Stomach (tissue), 9 donors: ENCODE results near the gene SGCE. TPM values are rescaled to one million over a fixed set of nuclear protein-coding genes. Genes with fewer than 3 reads are reported as not detected.

Experiments
- DNase-seq, 2 donors: peaks; one replicate each; pipeline versions ENCODE4 v3.0.0 to v3.0.0-alpha.2; 2013 to 2019
- H3K27ac ChIP-seq, 5 donors: fragments of 200-600 bp in 4 of 5; sonication (generic) in 4 of 5; one replicate each; pipeline ENCODE4 v1.5.1; 2013 to 2019; ENCODE audit warnings: mild to moderate bottlenecking in 1 of 5, moderate library complexity in 1 of 5
- H3K27me3 ChIP-seq, 3 donors: fragments of 200-600 bp; sonication (generic); one replicate each; pipeline ENCODE4 v1.5.1; 2017 to 2019; ENCODE audit warnings: mixed run types in 1 of 3
- H3K36me3 ChIP-seq, 4 donors: fragments of 200-600 bp; sonication (generic); 1 replicate in 3 of 4; 2 replicates in 1 of 4; pipeline ENCODE4 v1.5.1; 2016 to 2019
- H3K4me1 ChIP-seq, 4 donors: fragments of 200-600 bp; sonication (generic); one replicate each; pipeline ENCODE4 v1.5.1; 2016 to 2019
- H3K4me3 ChIP-seq, 4 donors: fragments of 200-600 bp; sonication (generic) in 3 of 4; one replicate each; pipeline ENCODE4 v1.5.1; 2016 to 2019; ENCODE audit warnings: mild to moderate bottlenecking in 1 of 4
- H3K9me3 ChIP-seq, 4 donors: fragments of 200-600 bp; sonication (generic); one replicate each; pipeline ENCODE4 v1.5.1; 2016 to 2019
- CTCF ChIP-seq, 7 experiments: fragments of 450-650 bp in 4 of 7; fragments of 200-600 bp in 3 of 7; sonication (generic) in 3 of 7; IDR thresholded peaks; one replicate each; pipeline ENCODE4 v1.5.1; 2016 to 2019; ENCODE audit warnings: antibody characterized with exemption in 7 of 7, control low read depth in 2 of 7, mild to moderate bottlenecking in 1 of 7
- EP300 ChIP-seq: sonication (generic); formaldehyde crosslinking; IDR thresholded peaks from one replicate; pipeline ENCODE4 v1.6.1; 2017; ENCODE audit warnings: antibody characterized with exemption
- POLR2A ChIP-seq, 4 donors: fragments of 450-650 bp; IDR thresholded peaks; one replicate each; pipeline ENCODE4 v1.6.1; 2016; ENCODE audit warnings: antibody characterized with exemption in 4 of 4, control low read depth in 2 of 4, mild to moderate bottlenecking in 1 of 4, moderate library complexity in 1 of 4
- POLR2AphosphoS5 ChIP-seq, 3 donors: sonication (generic); formaldehyde crosslinking; IDR thresholded peaks; one replicate each; pipeline ENCODE4 v1.6.1; 2016; ENCODE audit warnings: antibody characterized with exemption in 3 of 3
- WGBS, 5 donors: extraction: QIAGEN DNeasy Blood & Tissue Kit in 3 of 5; methylation state at CpG; one replicate each; pipeline versions ENCODE4 v1.1.5 to v1.1.7; 2013 to 2018; 5-methylcytosine and 5-hydroxymethylcytosine counted together
- intact Hi-C: fragments of 100-400 bp; cut with DNase I; formaldehyde crosslinking; loops from one replicate; pipeline ENCODE4 v1.15.1; 2023; ENCODE audit warnings: low total_unique reads
- polyA plus RNA-seq, 3 donors: library from polyadenylated mRNA; stranded (reverse); fragments of 200-250 nt; gene quantifications; one replicate each; pipeline ENCODE4 v1.2.3, GENCODE V29; 2013
- total RNA-seq, 5 donors: library from RNA; depleted of rRNA; stranded (reverse); fragments of >200 nt; gene quantifications; one replicate each; pipeline versions ENCODE4 v1.1.0 to v1.2.3, GENCODE V29; 2014 to 2016
- donor health status: healthy with polysubstance abuse.
- donor health status: Bipolar disorder and iron deficiency.
- donor health status: healthy.

SGCE gene
- total and polyA plus RNA-seq, 8 donors = 12.0 to 142 (median 66.9) TPM

GRCh38 chr7:94687076-94687475, 31.1 kb upstream of the SGCE start:
- intact Hi-C loops = no loop called here
- 59 to 80% (median 74%) methylated on average over 2 of the region's 2 CpGs for WGBS, 5 donors
- Histone ChIP-seq H3K36me3 (no peaks in the 10 kb centered on the region), H3K27me3 (no peaks in the 10 kb centered on the region), H3K27ac (no peak overlapping the region), H3K4me1 (no peaks in the 10 kb centered on the region), H3K4me3 (no peak overlapping the region), H3K9me3 (no peaks in the 10 kb centered on the region)
- TF ChIP-seq CTCF (IDR thresholded peaks at IDR 0.05) = no peak
- TF ChIP-seq POLR2AphosphoS5 (IDR thresholded peaks at IDR 0.05) = no peak
- TF ChIP-seq EP300 = no peak
- TF ChIP-seq POLR2A (IDR thresholded peaks at IDR 0.05) = no peak
- no peak for DNase-seq

GRCh38 chr7:94683066-94683465, 27.1 kb upstream of the SGCE start:
- intact Hi-C loops = no loop called here
- Histone ChIP-seq H3K9me3 (no peaks in the 10 kb centered on the region), H3K4me1 (no peaks in the 10 kb centered on the region), H3K27me3 (no peaks in the 10 kb centered on the region), H3K27ac (no peak overlapping the region), H3K36me3 (no peaks in the 10 kb centered on the region), H3K4me3 (no peak overlapping the region)
- no peak for DNase-seq
- no peak for TF ChIP-seq CTCF (IDR thresholded peaks at IDR 0.05)
- no peak for TF ChIP-seq POLR2AphosphoS5 (IDR thresholded peaks at IDR 0.05)
- no peak for TF ChIP-seq POLR2A (IDR thresholded peaks at IDR 0.05)
- no peak for TF ChIP-seq EP300
- WGBS, 5 donors = 71 to 92% (median 82%) methylated on average over 1 of the region's 1 CpG

GRCh38 chr7:94679358-94679757, 23.4 kb upstream of the SGCE start:
- WGBS, 5 donors = 82 to 98% (median 90%) methylated on average over 1 of the region's 1 CpG
- Histone ChIP-seq H3K27me3 (no peaks in the 10 kb centered on the region), H3K4me3 (no peak overlapping the region), H3K4me1 (no peaks in the 10 kb centered on the region), H3K9me3 (no peaks in the 10 kb centered on the region), H3K27ac (no peak overlapping the region), H3K36me3 (no peaks in the 10 kb centered on the region)
- intact Hi-C loops = no loop called here
- TF ChIP-seq POLR2AphosphoS5 (IDR thresholded peaks at IDR 0.05) (no peak), EP300 (no peak), POLR2A (IDR thresholded peaks at IDR 0.05) (no peak), CTCF (IDR thresholded peaks at IDR 0.05) (no peak)
- DNase-seq = no peak

GRCh38 chr7:94676431-94676830, 20.5 kb upstream of the SGCE start:
- TF ChIP-seq POLR2A (IDR thresholded peaks at IDR 0.05) (no peak), POLR2AphosphoS5 (IDR thresholded peaks at IDR 0.05) (no peak), CTCF (IDR thresholded peaks at IDR 0.05) (no peak), EP300 (no peak)
- DNase-seq = no peak
- Histone ChIP-seq H3K4me3 (no peak overlapping the region), H3K9me3 (no peaks in the 10 kb centered on the region), H3K36me3 (no peaks in the 10 kb centered on the region), H3K27me3 (no peaks in the 10 kb centered on the region), H3K27ac (no peak overlapping the region), H3K4me1 (no peaks in the 10 kb centered on the region)
- intact Hi-C loops = no loop called here
- 74 to 86% (median 76%) methylated on average over 3 of the region's 3 CpGs for WGBS, 5 donors
